Sigmoid colon (tissue), 7 donors: Measurements from ENCODE around the gene CLDN19. TPM values are rescaled to one million over a fixed set of nuclear protein-coding genes. Genes with fewer than 3 reads are reported as not detected.

Source experiments
- DNase-seq: peaks from one replicate; pipeline ENCODE4 v3.0.0-alpha.2; 2019
- H3K27ac ChIP-seq, 4 donors: fragments of 200-600 bp; sonication (generic); one replicate each; pipeline ENCODE4 v1.5.1; 2016 to 2019; ENCODE audit warnings: mild to moderate bottlenecking in 1 of 4
- H3K27me3 ChIP-seq, 3 donors: fragments of 200-600 bp; sonication (generic); one replicate each; pipeline ENCODE4 v1.5.1; 2019; ENCODE audit warnings: mild to moderate bottlenecking in 1 of 3
- H3K36me3 ChIP-seq, 4 donors: fragments of 200-600 bp; sonication (generic); one replicate each; pipeline ENCODE4 v1.5.1; 2016 to 2019
- H3K4me1 ChIP-seq, 4 donors: fragments of 200-600 bp; sonication (generic); one replicate each; pipeline ENCODE4 v1.5.1; 2017 to 2019
- H3K4me3 ChIP-seq, 4 donors: fragments of 200-600 bp; sonication (generic); one replicate each; pipeline ENCODE4 v1.5.1; 2017 to 2019; ENCODE audit warnings: mild to moderate bottlenecking in 2 of 4, moderate library complexity in 1 of 4
- H3K9me3 ChIP-seq, 4 donors: fragments of 200-600 bp in 3 of 4; sonication (generic) in 3 of 4; one replicate each; pipeline versions ENCODE4 v1.5.1 to v1.6.1; 2013 to 2019
- EP300 ChIP-seq, 4 donors: sonication (generic); formaldehyde crosslinking; IDR thresholded peaks; one replicate each; pipeline ENCODE4 v1.6.1; 2017; ENCODE audit warnings: antibody characterized with exemption in 4 of 4
- POLR2A ChIP-seq, 2 donors: fragments of 450-650 bp; IDR thresholded peaks; one replicate each; pipeline ENCODE4 v1.6.1; 2016; ENCODE audit warnings: antibody characterized with exemption in 2 of 2, mild to moderate bottlenecking in 2 of 2, moderate library complexity in 2 of 2
- POLR2AphosphoS5 ChIP-seq, 4 donors: sonication (generic); formaldehyde crosslinking; IDR thresholded peaks; one replicate each; pipeline ENCODE4 v1.6.1; 2017; ENCODE audit warnings: antibody characterized with exemption in 4 of 4
- WGBS, 2 donors: extraction: QIAGEN DNeasy Blood & Tissue Kit; methylation state at CpG; one replicate each; pipeline ENCODE4 v1.1.7; 2013; 5-methylcytosine and 5-hydroxymethylcytosine counted together
- intact Hi-C: fragments of 100-400 bp; cut with DNase I; formaldehyde crosslinking; loops from one replicate; pipeline ENCODE4 v1.15.1; 2023
- polyA plus RNA-seq, 3 donors: library from polyadenylated mRNA; stranded (reverse); fragments of 200-250 nt; gene quantifications; one replicate each; pipeline ENCODE4 v1.2.3, GENCODE V29; 2013
- total RNA-seq, 4 donors: library from RNA; depleted of rRNA; stranded (reverse); fragments of >200 nt; gene quantifications; one replicate each; pipeline ENCODE4 v1.1.0, GENCODE V29; 2016
- TF ChIP-seq, protein P1 (sequence below), 4 experiments: fragments of 450-650 bp in 3 of 4; fragments of 200-600 bp in 1 of 4; IDR thresholded peaks; one replicate each; pipeline ENCODE4 v1.5.1; 2016 to 2019; ENCODE audit warnings: antibody characterized with exemption in 4 of 4, mild to moderate bottlenecking in 3 of 4, moderate library complexity in 2 of 4
- donor health status: healthy with polysubstance abuse.
- donor health status: Bipolar disorder and iron deficiency.
- donor health status: healthy.

The CLDN19 gene
- total and polyA plus RNA-seq, 7 donors = 0.03 TPM; not detected in 6

DNA sequence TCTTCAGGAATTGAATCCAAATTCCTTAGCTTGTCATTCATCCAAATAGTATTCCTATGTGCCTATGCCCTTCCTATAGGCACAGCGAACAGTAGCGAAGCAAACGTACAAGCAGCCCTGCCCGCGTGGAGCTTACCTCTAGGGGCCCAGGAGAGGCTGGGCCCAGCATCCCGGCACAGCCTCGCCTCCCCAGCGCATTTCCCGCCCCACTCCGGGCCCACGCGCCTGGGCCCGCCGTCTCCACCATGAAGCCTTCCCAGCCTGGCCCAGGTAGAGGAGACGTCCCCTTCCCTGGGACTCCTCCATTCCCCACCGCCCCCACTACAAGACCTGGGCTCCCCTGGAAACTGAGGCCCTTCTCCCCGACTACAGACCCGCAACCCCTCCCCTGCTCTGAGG, 44.5 kb upstream of the CLDN19 start:
- Histone ChIP-seq H3K4me1 (peaks cover 0 to 11% (median 11%) of the 10 kb centered on the region in 4 donors), H3K27ac (no peak overlapping the region), H3K4me3 (peak overlapping the region in 3 of 4 donors; percentile 40 to 53 (median 50)), H3K9me3 (no peaks in the 10 kb centered on the region), H3K27me3 (no peaks in the 10 kb centered on the region), H3K36me3 (peaks cover 0 to 21% (median 4%) of the 10 kb centered on the region in 4 donors)
- TF ChIP-seq, protein P1, sequence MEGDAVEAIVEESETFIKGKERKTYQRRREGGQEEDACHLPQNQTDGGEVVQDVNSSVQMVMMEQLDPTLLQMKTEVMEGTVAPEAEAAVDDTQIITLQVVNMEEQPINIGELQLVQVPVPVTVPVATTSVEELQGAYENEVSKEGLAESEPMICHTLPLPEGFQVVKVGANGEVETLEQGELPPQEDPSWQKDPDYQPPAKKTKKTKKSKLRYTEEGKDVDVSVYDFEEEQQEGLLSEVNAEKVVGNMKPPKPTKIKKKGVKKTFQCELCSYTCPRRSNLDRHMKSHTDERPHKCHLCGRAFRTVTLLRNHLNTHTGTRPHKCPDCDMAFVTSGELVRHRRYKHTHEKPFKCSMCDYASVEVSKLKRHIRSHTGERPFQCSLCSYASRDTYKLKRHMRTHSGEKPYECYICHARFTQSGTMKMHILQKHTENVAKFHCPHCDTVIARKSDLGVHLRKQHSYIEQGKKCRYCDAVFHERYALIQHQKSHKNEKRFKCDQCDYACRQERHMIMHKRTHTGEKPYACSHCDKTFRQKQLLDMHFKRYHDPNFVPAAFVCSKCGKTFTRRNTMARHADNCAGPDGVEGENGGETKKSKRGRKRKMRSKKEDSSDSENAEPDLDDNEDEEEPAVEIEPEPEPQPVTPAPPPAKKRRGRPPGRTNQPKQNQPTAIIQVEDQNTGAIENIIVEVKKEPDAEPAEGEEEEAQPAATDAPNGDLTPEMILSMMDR (IDR thresholded peaks at IDR 0.05) = no peak
- TF ChIP-seq POLR2A (IDR thresholded peaks at IDR 0.05) = no peak
- no peak for DNase-seq
- intact Hi-C loops = no loop called here
- 89 to 92% methylated on average over 18 of the region's 18 CpGs for WGBS, 2 donors

DNA sequence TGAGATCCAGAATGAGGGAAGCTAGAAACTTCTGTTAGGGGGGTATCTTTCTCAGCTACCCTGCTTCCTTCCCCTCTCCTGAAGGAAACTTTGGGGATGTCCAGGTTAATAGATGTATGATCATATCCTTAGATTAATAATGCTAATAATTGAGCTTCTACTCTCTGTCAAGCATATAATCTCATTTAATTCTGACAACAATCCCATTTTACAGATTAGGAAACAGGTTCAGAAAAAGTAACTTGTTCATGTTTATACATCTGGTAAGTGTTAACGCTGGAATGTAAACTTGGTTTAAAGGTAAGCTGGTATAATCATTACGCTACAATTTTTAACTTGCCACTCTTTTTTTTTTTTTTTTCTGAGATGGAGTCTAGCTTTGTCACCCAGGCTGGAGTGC, 43.1 kb upstream of the CLDN19 start:
- peaks cover 0 to 11% (median 11%) of the 10 kb centered on the region in 4 donors for H3K4me1 ChIP-seq
- peaks cover 0 to 21% (median 4%) of the 10 kb centered on the region in 4 donors for H3K36me3 ChIP-seq
- TF ChIP-seq, protein P1 (IDR thresholded peaks at IDR 0.05) = no peak
- no peak for TF ChIP-seq POLR2AphosphoS5 (IDR thresholded peaks at IDR 0.05)
- TF ChIP-seq EP300 (IDR thresholded peaks at IDR 0.05) = no peak
- TF ChIP-seq POLR2A (IDR thresholded peaks at IDR 0.05) = no peak
- DNase-seq = no peak
- WGBS, 2 donors = 96 to 98% methylated on average over 2 of the region's 2 CpGs
- no peaks in the 10 kb centered on the region for H3K27me3 ChIP-seq
- no peak overlapping the region for H3K4me3 ChIP-seq
- intact Hi-C loops = no loop called here
- H3K9me3 ChIP-seq = no peaks in the 10 kb centered on the region
- no peak overlapping the region for H3K27ac ChIP-seq

DNA sequence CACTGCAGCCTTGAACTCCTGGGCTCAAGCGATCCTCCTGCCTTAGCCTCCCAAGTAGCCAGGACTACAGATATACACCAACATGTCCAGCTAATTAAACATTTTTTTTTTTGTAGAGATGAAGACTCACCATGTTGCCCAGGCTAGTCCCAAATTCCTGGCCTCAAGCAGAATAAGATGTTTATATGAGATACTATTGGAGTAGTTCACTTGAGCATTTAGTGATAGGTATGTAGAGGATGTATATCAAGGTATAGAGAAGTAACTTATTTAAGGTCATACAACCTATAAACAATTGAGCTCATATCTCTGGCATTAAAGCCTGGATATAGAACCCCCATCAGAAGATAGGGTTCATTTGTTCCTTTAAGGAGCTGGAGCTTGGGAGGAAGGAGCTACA, 40.1 kb upstream of the CLDN19 start:
- no peak for DNase-seq
- no peaks in the 10 kb centered on the region for H3K9me3 ChIP-seq
- no peak overlapping the region for H3K27ac ChIP-seq
- no peak overlapping the region for H3K4me3 ChIP-seq
- peaks cover 0 to 5% (median 5%) of the 10 kb centered on the region in 4 donors for H3K4me1 ChIP-seq
- H3K27me3 ChIP-seq = no peaks in the 10 kb centered on the region
- 99 to 100% methylated on average over 1 of the region's 1 CpG for WGBS, 2 donors
- intact Hi-C loops = no loop called here
- peaks cover 12 to 48% (median 18%) of the 10 kb centered on the region in 4 donors for H3K36me3 ChIP-seq
- no peak for TF ChIP-seq POLR2A (IDR thresholded peaks at IDR 0.05)
- TF ChIP-seq EP300 (IDR thresholded peaks at IDR 0.05) = no peak
- TF ChIP-seq, protein P1 (IDR thresholded peaks at IDR 0.05) = no peak
- no peak for TF ChIP-seq POLR2AphosphoS5 (IDR thresholded peaks at IDR 0.05)

DNA sequence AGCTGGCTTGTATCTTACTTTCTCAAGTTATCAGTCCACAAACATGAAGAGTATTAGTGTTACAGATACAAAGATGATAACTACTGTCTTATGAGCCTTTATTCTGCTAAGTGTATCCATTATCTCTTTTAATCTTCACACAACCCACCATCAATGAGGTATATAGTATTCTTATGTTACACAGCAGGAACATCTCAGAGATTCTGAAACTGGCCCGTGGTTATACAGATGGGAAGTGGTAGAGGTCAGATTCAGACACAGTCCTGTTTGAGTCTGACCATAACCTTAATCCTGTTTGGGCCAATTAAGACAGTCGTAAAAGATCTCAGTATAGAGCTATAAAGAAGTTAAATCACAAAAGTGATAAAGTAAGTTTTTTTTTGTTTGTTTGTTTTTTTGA, 39.7 kb upstream of the CLDN19 start:
- Histone ChIP-seq H3K4me1 (peaks cover 0 to under 1% (median under 1%) of the 10 kb centered on the region in 4 donors), H3K9me3 (no peaks in the 10 kb centered on the region), H3K4me3 (no peak overlapping the region), H3K36me3 (peaks cover 16 to 53% (median 22%) of the 10 kb centered on the region in 4 donors), H3K27ac (no peak overlapping the region), H3K27me3 (no peaks in the 10 kb centered on the region)
- no peak for TF ChIP-seq POLR2A (IDR thresholded peaks at IDR 0.05)
- no peak for TF ChIP-seq POLR2AphosphoS5 (IDR thresholded peaks at IDR 0.05)
- no peak for TF ChIP-seq EP300 (IDR thresholded peaks at IDR 0.05)
- TF ChIP-seq, protein P1 (IDR thresholded peaks at IDR 0.05) = no peak
- WGBS, 2 donors = 26 to 62% methylated on average over 2 of the region's 2 CpGs
- intact Hi-C loops = no loop called here
- DNase-seq = no peak

DNA sequence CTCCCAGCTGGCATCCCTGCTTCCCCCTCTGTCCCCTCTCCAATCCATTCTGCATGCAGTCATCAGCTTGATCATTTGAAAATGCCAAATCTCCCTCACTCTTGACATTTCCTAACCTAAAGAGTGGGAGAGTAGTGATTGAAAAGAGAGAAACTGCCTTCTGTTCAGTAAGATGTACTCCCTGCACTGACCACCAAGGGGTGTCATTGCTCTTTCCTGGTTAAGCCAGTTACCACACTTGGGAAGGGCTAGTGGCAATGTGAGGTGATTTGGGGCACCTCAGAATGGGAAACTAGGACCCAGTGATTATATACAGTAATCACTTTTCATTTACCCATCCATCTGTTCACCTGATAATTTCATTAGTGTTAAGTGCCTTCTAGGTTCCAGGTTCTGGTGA, 37.8 kb upstream of the CLDN19 start:
- Histone ChIP-seq H3K4me3 (no peak overlapping the region), H3K27ac (no peak overlapping the region), H3K36me3 (peaks cover 17 to 67% (median 25%) of the 10 kb centered on the region in 4 donors), H3K27me3 (no peaks in the 10 kb centered on the region), H3K9me3 (no peaks in the 10 kb centered on the region), H3K4me1 (no peaks in the 10 kb centered on the region)
- TF ChIP-seq EP300 (IDR thresholded peaks at IDR 0.05) (no peak), POLR2A (IDR thresholded peaks at IDR 0.05) (no peak), POLR2AphosphoS5 (IDR thresholded peaks at IDR 0.05) (no peak)
- TF ChIP-seq, protein P1 (IDR thresholded peaks at IDR 0.05) = peak; percentile 14 to 61 (median 46)
- intact Hi-C loops = no loop called here
- no peak for DNase-seq
